Measurements from ENCODE around the gene HSPA8.
"Not testable (repeated sequence)": the region's sequence is repeated elsewhere in the genome, so short reads cannot be mapped to it uniquely, and the experiment has no call there.

The HSPA8 gene

DNA sequence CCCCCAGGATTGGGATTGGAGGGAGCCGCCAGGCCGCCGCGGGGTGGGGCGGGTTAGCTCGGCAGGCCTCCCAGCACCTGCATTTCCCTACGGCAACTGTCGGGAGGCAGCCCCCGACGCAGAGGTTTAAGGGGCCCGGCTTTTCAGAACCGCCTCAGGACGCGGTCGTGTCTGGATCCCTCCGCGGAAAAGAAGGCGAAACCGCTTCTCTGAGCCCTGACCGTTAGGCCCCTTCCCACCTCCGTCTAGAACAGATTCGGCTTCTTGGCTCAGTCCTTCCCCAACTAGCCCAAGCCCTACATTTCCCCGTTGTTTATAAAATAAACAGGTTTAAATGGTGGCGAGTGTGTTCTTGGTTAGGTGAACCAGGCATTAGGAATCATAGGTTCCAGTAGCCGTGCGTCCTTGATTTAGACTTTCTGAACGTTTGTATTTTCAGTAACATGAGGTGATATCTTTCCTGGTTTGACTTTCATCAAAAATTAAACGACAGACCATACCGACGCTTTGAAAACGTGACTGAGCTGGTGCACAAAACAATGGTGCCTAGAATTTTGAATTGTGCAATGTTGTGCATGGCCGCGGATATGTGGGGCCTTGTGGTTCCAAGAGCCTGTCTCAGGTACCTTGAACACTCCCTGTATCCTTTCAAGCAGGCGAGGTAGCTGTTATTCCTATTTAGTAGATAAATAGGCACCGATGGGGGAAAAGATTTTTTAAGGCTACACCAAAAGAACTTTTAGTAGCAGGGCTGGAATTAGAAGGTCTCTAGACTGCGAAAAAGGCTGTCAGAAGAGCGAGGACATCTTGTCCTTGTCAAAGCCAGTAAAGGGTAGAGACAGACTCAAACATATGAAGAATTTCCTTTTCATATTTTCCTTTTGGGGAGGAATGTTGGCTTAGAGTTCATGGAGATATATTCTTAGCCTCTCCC is 1.2 kb upstream of the HSPA8 start:
- H3K27me3 ChIP-seq, result no peaks in the 10 kb centered on the region
- peaks cover 32 to 37% (median 36%) of the 10 kb centered on the region in 11 experiments for H3K36me3 ChIP-seq
- H3K4me2 ChIP-seq, result peak overlapping the region; percentile 69 to 95 (median 89)
- H3K4me3 ChIP-seq, result peak overlapping the region; percentile 77 to 98 (median 90)
- peaks cover 46 to 62% (median 52%) of the 10 kb centered on the region in 10 experiments for H3K4me1 ChIP-seq
- TF ChIP-seq Cebpa-rat (IDR thresholded peaks at IDR 0.05), result peak in 10 of 11 experiments; percentile 61 to 90 (median 82); a peak in 17 of 22 replicates
- peaks cover 0 to 16% (median 3%) of the 10 kb centered on the region in 11 experiments; a peak in 7 of 22 replicates for H3K9me3 ChIP-seq (replicated peaks in 1 of 11)
- H4K20me1 ChIP-seq, result peaks cover 37 to 38% (median 37%) of the 10 kb centered on the region in 11 experiments
- peak overlapping the region; percentile 98 to 100 (median 100) for H3K9ac ChIP-seq
- peak overlapping the region; percentile 100 for H3K27ac ChIP-seq

DNA sequence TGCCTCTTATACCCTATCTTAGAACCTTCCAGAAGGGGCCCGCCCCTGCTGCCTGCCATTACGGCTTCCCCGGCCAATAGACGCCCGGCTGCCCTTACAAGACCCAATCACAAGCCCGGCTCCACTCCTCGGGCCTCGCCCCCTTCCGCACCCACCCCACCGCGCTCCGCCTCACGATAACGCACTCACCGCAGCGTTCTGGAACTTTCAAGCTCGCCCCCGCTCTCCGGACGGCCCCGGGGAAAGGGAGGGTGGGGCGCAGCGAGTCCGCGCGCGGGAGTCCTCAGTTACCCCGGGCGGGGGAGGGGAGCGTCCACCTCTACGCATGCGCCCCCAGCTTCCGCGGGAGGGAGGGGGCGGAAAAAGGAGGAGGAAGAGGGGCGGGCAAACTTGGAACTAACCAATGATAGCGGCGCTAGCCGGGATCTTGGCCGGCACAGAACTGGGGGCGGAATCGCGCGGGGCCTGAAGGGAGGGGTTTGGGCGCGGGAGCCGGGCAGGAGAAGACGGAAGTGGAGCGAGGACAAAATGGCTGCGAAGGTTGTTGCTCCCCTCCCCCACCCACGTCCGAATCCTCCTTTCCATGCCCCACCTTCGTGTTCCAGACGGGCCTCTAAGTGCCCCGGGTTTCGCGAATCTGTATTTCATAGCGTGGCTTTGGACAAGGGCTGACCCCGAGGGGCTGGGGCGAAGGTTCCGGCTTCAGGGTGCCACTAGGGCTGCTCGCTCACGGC is 389 bp upstream of the HSPA8 start:
- peak overlapping the region; percentile 100 for H3K27ac ChIP-seq
- H3K4me3 ChIP-seq, result peak overlapping the region; percentile 83 to 98 (median 92)
- peaks cover 0 to 16% (median 3%) of the 10 kb centered on the region in 11 experiments; a peak in 7 of 22 replicates for H3K9me3 ChIP-seq (replicated peaks in 1 of 11)
- no peak for TF ChIP-seq Cebpa-rat (IDR thresholded peaks at IDR 0.05)
- peak overlapping the region; percentile 98 to 100 (median 100) for H3K9ac ChIP-seq
- peaks cover 40 to 45% (median 44%) of the 10 kb centered on the region in 11 experiments for H3K36me3 ChIP-seq
- peak overlapping the region; percentile 69 to 95 (median 90) for H3K4me2 ChIP-seq
- H3K4me1 ChIP-seq, result peaks cover 49 to 60% (median 53%) of the 10 kb centered on the region in 10 experiments
- no peaks in the 10 kb centered on the region for H3K27me3 ChIP-seq
- peaks cover 45 to 47% (median 46%) of the 10 kb centered on the region in 11 experiments for H4K20me1 ChIP-seq

DNA sequence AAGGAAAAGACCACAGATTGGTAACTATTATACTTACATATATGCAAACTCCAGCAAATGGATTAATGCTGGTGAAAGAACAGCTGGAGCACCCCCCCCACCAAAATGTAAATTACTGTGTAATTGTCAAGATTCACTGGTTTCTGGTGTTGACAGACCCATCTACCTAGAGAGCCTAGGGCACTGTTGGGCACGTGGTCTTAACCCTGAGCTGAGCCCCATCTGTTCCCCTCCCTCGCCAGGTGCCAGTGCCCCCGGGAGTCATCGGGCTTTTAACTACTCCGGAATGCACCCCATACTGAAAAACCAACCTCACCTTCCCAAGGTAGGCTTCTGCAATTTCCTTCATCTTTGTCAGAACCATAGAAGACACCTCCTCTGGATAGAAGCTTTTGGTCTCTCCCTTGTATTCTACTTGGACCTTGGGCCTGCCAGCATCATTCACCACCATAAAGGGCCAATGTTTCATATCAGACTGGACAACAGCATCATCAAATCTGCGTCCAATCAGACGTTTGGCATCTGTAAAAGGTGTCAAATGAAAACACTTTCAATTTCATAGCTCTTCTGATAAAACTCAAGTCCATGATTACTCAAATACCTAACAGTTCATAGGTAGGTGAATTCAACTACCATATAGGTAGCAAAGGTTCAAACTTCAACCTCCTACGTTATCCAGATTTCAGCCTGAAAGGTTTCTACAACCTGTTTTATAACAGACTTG is 1.5 kb downstream of the HSPA8 start:
- no peaks in the 10 kb centered on the region for H3K27me3 ChIP-seq
- no peak for TF ChIP-seq Cebpa-rat (IDR thresholded peaks at IDR 0.05)
- peak overlapping the region; percentile 25 to 100 (median 100); a peak in 21 of 22 replicates for H3K27ac ChIP-seq
- H3K4me2 ChIP-seq, result peak overlapping the region; percentile 80 to 97 (median 90)
- peaks cover 64 to 66% (median 65%) of the 10 kb centered on the region in 11 experiments for H4K20me1 ChIP-seq
- H3K36me3 ChIP-seq, result peaks cover 59 to 64% (median 63%) of the 10 kb centered on the region in 11 experiments
- H3K4me3 ChIP-seq, result peak overlapping the region; percentile 83 to 98 (median 92)
- H3K4me1 ChIP-seq, result peaks cover 49 to 63% (median 54%) of the 10 kb centered on the region in 10 experiments
- H3K9ac ChIP-seq, result peak overlapping the region; percentile 98 to 100 (median 100)
- H3K9me3 ChIP-seq (replicated peaks in 1 of 11), result peaks cover 0 to 16% (median 3%) of the 10 kb centered on the region in 11 experiments; a peak in 7 of 22 replicates

DNA sequence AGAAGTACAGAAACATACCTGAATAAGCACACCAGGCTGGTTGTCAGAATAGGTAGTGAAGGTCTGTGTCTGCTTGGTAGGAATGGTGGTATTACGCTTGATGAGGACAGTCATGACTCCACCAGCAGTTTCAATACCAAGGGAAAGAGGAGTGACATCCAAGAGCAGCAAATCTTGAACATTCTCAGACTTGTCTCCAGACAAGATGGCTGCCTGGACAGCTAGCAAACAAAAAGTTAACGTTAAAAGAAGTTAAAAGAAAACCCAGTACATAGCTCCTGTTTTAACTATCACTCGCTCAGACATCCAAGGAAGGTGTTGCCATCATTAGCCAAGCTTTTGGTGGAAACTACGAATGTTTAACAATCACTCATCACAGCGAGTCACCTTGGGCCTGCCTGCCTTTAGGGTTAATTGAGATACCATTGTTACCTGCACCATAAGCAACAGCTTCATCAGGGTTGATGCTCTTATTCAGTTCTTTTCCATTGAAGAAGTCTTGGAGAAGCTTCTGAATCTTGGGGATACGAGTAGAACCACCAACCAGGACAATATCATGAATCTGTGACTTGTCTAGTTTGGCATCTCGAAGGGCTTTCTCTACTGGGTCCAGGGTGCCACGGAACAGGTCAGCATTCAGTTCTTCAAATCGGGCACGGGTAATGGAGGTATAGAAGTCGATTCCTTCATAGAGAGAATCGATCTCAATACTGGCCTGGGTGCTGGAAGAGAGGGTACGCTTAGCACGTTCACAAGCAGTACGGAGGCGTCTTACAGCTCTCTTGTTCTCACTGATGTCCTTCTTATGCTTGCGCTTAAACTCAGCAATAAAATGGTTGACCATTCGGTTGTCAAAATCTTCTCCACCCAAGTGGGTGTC is 2.7 kb downstream of the HSPA8 start:
- peak overlapping the region; percentile 83 to 98 (median 92) for H3K4me3 ChIP-seq
- H3K27me3 ChIP-seq, result not testable (repeated sequence)
- peaks cover 74 to 77% (median 76%) of the 10 kb centered on the region in 11 experiments for H4K20me1 ChIP-seq
- peak overlapping the region in 8 of 11 experiments; percentile 7 to 100 (median 100); a peak in 13 of 22 replicates for H3K27ac ChIP-seq
- H3K4me2 ChIP-seq, result peak overlapping the region; percentile 80 to 97 (median 90)
- peaks cover 38 to 51% (median 43%) of the 10 kb centered on the region in 10 experiments for H3K4me1 ChIP-seq
- peaks cover 68 to 75% (median 72%) of the 10 kb centered on the region in 11 experiments for H3K36me3 ChIP-seq
- peak overlapping the region; percentile 98 to 100 (median 100) for H3K9ac ChIP-seq
- peaks cover 0 to 16% (median 3%) of the 10 kb centered on the region in 11 experiments; a peak in 7 of 22 replicates for H3K9me3 ChIP-seq (replicated peaks in 1 of 11)

DNA sequence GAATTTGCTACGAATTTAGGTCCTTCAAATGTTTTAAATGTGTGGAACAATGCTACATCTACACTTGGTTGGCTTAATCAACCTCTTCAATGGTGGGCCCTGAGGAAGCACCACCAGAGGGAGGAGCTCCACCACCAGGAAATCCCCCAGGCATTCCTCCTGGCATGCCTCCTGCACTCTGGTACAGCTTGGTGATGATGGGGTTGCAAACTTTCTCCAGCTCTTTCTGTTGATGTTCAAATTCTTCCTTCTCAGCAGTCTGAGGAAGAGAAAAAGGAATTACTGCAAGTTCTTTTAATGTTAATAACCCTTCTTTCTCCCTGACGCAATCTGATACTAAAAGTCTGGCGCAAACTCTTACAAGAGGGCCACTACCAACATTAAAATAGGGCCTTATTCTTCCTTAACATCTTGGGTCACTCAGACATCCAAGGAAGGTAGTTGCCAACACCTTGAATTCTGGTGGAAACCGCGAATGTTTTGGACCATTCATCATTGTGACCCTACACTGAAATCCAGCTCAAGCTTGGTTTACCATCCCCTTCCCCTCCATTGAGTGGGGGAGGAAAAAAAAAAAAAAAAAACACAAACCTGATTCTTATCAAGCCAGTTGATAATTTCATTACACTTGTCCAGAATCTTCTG is 4.2 kb downstream of the HSPA8 start:
- Histone ChIP-seq H3K4me3 (peak overlapping the region; percentile 83 to 98 (median 92); a peak in 16 of 20 replicates), H3K27ac (peak overlapping the region in 2 of 11 experiments; percentile 4 to 11; a peak in 3 of 22 replicates), H3K9ac (peak overlapping the region; percentile 98 to 100 (median 100); a peak in 19 of 22 replicates), H3K36me3 (peaks cover 82 to 90% (median 86%) of the 10 kb centered on the region in 11 experiments), H3K4me2 (peak overlapping the region; percentile 80 to 97 (median 90)), H4K20me1 (peaks cover 87 to 92% (median 90%) of the 10 kb centered on the region in 11 experiments), H3K27me3 (no peaks in the 10 kb centered on the region), H3K9me3 (replicated peaks in 1 of 11) (peaks cover 0 to 16% (median 3%) of the 10 kb centered on the region in 11 experiments; a peak in 7 of 22 replicates), H3K4me1 (peaks cover 31 to 43% (median 36%) of the 10 kb centered on the region in 10 experiments)
- no peak for TF ChIP-seq Cebpa-rat (IDR thresholded peaks at IDR 0.05)

DNA sequence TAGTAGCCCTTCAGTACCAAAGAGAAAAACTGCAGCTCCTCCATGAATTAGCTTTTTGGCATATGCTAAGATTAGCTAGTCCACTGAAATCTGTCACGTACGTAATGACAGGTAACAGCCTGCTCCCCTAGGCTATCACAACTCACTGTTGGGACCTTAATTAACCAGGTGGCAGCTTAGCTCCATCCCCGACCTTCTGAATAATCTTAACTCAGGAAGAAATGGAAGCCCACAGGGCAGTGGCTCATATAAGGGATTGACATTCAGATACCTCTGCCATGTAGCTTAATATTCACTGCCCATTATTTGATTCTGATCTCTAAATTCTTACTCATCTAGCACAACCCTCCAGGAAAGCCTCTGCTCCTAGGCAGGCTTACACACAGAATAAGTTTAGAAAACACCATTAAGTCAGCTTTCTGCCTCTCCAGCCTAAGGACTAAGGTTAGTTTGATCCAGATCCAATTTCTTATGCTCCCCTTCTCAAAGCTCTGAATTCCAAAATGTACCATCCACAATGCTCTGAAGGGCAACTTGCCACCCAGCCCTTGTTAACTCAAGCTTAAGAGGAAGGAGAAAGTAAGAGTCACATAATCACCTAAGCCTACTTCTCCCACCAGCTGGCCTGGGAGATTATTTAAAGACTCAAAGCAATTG is 5.0 kb downstream of the HSPA8 start:
- H3K9ac ChIP-seq, result peak overlapping the region; percentile 17 to 100 (median 49); a peak in 19 of 22 replicates
- H3K27ac ChIP-seq, result peak overlapping the region in 5 of 11 experiments; percentile 1 to 47 (median 35); a peak in 4 of 22 replicates
- peak overlapping the region; percentile 39 to 97 (median 90) for H3K4me2 ChIP-seq
- no peaks in the 10 kb centered on the region for H3K27me3 ChIP-seq
- peaks cover 0 to 16% (median 3%) of the 10 kb centered on the region in 11 experiments; a peak in 7 of 22 replicates for H3K9me3 ChIP-seq (replicated peaks in 1 of 11)
- no peak for TF ChIP-seq Cebpa-rat (IDR thresholded peaks at IDR 0.05)
- H3K4me1 ChIP-seq, result peaks cover 31 to 43% (median 36%) of the 10 kb centered on the region in 10 experiments
- H3K4me3 ChIP-seq, result peak overlapping the region in 8 of 10 experiments; percentile 29 to 98 (median 92); a peak in 12 of 20 replicates
- peaks cover 86 to 95% (median 88%) of the 10 kb centered on the region in 11 experiments for H3K36me3 ChIP-seq
- H4K20me1 ChIP-seq, result peaks cover 88 to 99% (median 98%) of the 10 kb centered on the region in 11 experiments

All from BLaER1 treated with 17β-estradiol and CSF1 and Interleukin-3, amounts not matched to agents 10 nM and 100 nM (cell line).